Activated naive CD4-positive, alpha-beta T cell treated with Interleukin-2 at 50 U/mL for 16 hours (primary cell): Measurements from ENCODE around the gene PGAP1.
"Not testable (repeated sequence)": the region's sequence is repeated elsewhere in the genome, so short reads cannot be mapped to it uniquely, and the experiment has no call there.

ENCODE experiments used
- DNase-seq: peaks from one replicate; pipeline ENCODE4 v3.0.0-alpha.2; 2020

Gene PGAP1

GRCh38 chr2:196949116-196949515 lies 22.6 kb upstream of the PGAP1 start:
- DNase-seq = no peak

DNA sequence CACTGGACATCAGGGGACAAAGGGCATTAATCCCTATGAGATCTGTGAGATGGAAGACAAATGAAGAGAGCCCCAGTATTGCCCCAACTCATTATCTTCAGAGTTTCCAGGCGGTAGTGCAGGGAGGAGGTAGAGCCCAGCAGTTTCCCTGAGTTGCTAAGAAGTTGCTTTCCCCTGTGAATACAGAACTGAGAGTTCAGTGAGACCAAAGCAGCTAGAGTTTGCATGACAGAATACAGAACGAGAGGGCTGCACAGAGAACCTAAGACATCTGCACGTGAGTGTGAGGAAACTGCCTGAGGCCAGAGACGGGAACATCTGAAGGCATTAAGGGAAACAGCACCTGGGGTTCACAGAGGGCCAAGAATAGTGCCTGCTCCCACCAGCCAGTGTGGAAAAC lies 18.1 kb upstream of the PGAP1 start:
- DNase-seq = no peak

GRCh38 chr2:196941398-196942078 lies 15.0 kb upstream of the PGAP1 start:
- DNase-seq = no peak

- DNase-seq = no peak
These were observed 12.9 kb upstream of the PGAP1 start for GRCh38 chr2:196939371-196939770.

GRCh38 chr2:196935432-196935831 lies 8.9 kb upstream of the PGAP1 start:
- DNase-seq = no peak

DNA sequence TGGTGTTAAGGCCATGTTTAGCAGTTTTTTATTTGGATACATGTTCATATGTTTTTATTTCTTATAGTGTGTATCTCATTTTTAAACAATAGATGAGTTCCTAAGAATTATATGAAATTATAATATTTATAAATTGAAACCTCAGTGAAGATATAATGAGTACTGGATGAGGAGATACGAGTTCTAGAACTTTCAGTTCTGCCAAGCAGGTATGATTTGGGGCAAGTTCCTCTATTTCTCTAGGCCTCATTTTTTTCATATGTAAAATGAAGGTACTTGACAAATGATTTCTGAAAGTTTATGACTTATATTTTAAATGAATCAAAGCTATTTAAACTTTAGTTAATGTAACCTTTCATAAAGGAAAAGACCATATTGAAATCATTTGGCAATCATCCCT lies 8.2 kb upstream of the PGAP1 start:
- DNase-seq = no peak

GRCh38 chr2:196931555-196931954 lies 5.0 kb upstream of the PGAP1 start:
- no peak for DNase-seq

- peak; percentile 55 for DNase-seq
These were observed 1.1 kb upstream of the PGAP1 start for GRCh38 chr2:196927376-196928225.

- DNase-seq = peak; percentile 46
These were observed 542 bp downstream of the PGAP1 start for GRCh38 chr2:196925768-196926561.

GRCh38 chr2:196925051-196925767 lies 1.3 kb downstream of the PGAP1 start:
- DNase-seq = no peak

DNA sequence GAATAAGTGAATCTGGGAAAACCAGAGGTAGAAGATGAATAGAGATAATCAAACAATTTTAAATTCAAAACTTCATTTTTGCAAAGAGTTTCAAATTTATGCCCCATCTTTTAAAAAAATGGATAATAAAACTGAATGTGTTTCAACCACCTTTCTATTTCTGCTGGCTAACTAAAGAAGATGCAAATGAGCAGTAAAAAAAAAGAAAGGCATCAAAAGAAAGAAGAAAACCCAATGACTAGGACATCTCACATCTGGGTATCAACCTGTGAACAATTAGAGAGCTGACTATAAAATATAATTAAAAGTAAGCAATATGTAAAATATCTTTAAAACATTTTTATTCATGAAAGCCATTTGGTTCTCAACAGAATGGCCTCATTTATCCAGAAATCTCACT lies 2.5 kb downstream of the PGAP1 start:
- no peak for DNase-seq

- DNase-seq = no peak
These were observed 7.6 kb downstream of the PGAP1 start for GRCh38 chr2:196918927-196919326.

DNA sequence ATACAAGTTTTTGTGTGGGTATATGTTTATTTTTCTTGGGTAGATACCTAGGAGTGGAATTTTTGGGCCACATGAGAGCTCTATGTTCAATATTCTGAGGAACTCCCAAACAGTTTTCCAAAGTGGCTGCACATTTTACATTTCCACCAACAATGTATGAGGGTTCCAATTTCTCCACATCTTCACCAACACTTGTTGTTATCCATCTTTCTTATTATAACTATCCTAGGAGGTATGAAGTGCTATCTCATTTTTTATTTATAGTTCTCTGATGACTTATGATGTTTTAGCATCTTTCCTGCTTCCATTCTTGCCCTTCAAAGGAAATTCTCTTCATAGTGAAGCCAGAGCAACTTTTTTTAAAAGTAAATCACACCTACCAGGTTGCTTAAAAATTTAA lies 8.7 kb downstream of the PGAP1 start:
- no peak for DNase-seq

DNA sequence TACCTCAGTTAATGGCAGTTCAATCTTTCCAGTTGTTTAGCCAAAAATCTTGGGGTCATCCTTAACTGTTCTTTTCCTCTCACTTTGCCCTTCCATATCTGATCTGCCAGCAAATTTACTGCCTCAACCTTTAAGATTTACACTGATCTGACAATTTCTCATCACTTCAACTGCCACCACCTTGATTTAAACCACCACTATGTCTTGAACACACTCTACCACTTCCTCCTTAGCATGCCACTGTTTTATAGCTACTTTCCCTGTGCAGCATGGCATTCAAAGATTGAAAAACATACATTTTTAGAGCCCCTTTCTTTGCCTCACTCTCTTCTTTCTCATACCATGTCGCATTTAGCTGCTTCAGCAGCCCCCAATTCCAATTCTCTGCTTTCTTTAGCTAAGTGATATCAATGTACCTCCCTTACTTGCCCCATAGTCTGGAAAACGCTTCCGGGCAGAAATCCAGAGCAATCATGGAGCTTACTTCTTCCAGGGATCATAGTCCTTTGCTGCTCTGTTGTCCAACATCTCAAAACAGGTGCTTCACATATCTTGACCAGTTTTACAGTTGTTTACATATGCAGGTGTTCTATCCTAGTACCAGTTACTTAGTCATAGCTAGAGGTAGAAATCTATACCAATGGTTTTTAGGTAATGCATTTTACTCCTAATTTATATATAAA lies 10.9 kb downstream of the PGAP1 start:
- no peak for DNase-seq

GRCh38 chr2:196914867-196915460 lies 11.5 kb downstream of the PGAP1 start:
- DNase-seq = no peak

- DNase-seq = no peak
These were observed 12.8 kb downstream of the PGAP1 start for GRCh38 chr2:196913691-196914090.

DNA sequence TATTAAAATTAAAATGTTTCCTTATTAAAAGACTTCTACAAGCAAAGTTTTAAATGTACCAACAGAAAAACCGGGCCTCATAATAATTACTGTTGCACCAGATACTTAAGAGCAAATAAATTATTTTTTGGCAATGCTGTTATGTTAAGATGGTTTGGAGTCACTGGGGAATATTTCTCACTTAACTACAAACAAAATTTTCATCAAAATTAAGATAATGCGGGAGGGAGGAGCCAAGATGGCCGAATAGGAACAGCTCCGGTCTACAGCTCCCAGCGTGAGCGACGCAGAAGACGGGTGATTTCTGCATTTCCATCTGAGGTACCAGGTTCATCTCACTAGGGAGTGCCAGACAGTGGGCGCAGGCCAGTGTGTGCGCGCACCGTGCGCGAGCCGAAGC lies 21.1 kb downstream of the PGAP1 start:
- not testable (repeated sequence) for DNase-seq

- no peak for DNase-seq
These were observed 23.7 kb downstream of the PGAP1 start for GRCh38 chr2:196902828-196903227.

DNA sequence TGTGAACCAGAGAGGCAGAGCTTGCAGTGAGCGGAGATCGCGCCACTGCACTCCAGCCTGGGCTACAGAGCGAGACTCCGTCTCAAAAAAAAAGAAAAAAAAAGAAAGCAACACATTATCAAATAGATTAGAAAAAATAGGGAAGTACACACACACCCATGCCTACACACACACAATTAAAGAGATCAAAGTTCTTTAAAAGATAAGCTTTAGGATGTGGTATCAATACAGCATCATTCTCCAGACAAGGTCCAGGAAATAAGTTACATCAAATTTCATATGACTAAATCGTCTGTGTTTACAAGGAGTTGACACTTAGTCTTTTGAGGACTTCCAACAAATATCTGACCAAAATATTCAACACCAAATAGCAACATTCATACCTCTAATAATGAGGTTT lies 25.7 kb downstream of the PGAP1 start:
- no peak for DNase-seq

GRCh38 chr2:196899976-196900375 lies 26.5 kb downstream of the PGAP1 start:
- DNase-seq = no peak

GRCh38 chr2:196891136-196891535 lies 35.4 kb downstream of the PGAP1 start:
- no peak for DNase-seq

DNA sequence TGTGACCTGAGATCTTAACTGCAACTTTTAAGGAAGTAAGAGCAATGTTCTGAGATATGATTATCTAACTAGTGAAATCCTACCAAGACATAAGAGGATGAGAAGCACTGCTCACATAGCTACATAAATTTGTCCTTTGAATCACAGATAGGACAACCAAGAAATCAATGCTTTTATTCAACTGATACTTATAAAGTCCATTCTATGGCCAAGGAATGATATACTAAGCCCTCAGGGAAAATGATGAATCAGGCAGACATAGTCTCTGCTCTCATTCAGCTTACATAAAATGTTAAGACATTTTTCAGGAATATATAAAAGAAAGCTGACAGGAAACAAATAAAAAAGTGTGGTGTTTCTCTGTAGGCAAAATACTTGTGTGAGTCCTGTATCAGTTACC lies 39.1 kb downstream of the PGAP1 start:
- no peak for DNase-seq
